Endothelial cell of umbilical vein (primary cell): Measurements from ENCODE around the gene COPS4. TPM values are rescaled to one million over a fixed set of nuclear protein-coding genes. Genes with fewer than 3 reads are reported as not detected.
A peak's percentile ranks its signal among the peaks of the same experiment; 100 is the strongest.

Experiments
- BruUV-seq: library from RNA; stranded (reverse); fragments of 400-500 nt; replicated peaks from 2 replicates; lab custom pipeline; 2021; lab: Mats Ljungman, UMichigan
- CTCF ChIA-PET: fragments of 300-600, 350-600 bp; sonication (Branson Sonifier 250); formaldehyde crosslinking; loops from one replicate; lab custom pipeline; 2021; ENCODE audit warnings: antibody characterized with exemption, inconsistent platforms; lab: Charles Lee
- POLR2A ChIA-PET: fragments of 300-600, 350-600 bp; sonication (Branson Sonifier 250); formaldehyde crosslinking; loops from one replicate; lab custom pipeline; 2021; ENCODE audit warnings: antibody characterized with exemption, inconsistent platforms; lab: Charles Lee
- DNase-seq: peaks from one replicate; pipeline ENCODE4 v3.0.0-alpha.2; 2011; ENCODE audit warnings: low read depth, low spot score
- FAIRE-seq: peaks from 2 replicates; lab custom pipeline; 2011; peaks lifted over from hg19 to GRCh38; lab: Jason Lieb, UNC
- H2AFZ ChIP-seq: 2 replicates; pipeline ENCODE4 v1.6.0; 2012; ENCODE audit warnings: low read depth, low read length, control low read depth, inconsistent platforms
- H3K27ac ChIP-seq: 2 replicates; pipeline ENCODE4 v1.5.1; 2011; ENCODE audit warnings: low read depth, mild to moderate bottlenecking, control low read depth, low read length, moderate library complexity; ENCODE audit not compliant: insufficient read depth
- H3K27me3 ChIP-seq, 2 experiments: 2 replicates each; pipeline versions ENCODE4 v1.6.0 to v1.6.1; 2011; ENCODE audit warnings: low read length in 2 of 2, mixed read lengths in 1 of 2; ENCODE audit not compliant: control insufficient read depth in 2 of 2, insufficient read depth in 2 of 2
- H3K36me3 ChIP-seq, 2 experiments: 2 replicates in 1 of 2; 3 replicates in 1 of 2; pipeline ENCODE4 v1.5.1; 2011; ENCODE audit warnings: low read length in 2 of 2, mild to moderate bottlenecking in 1 of 2, moderate library complexity in 1 of 2; ENCODE audit not compliant: control insufficient read depth in 2 of 2, insufficient read depth in 2 of 2; ENCODE audit errors: extremely low read depth in 1 of 2
- H3K4me1 ChIP-seq: 3 replicates; pipeline ENCODE4 v1.5.1; 2011; ENCODE audit warnings: mild to moderate bottlenecking, low read length; ENCODE audit not compliant: control insufficient read depth, insufficient read depth; ENCODE audit errors: extremely low read depth
- H3K4me2 ChIP-seq: 2 replicates; pipeline ENCODE4 v1.6.1; 2011; ENCODE audit warnings: low read length, control low read depth, mixed read lengths; ENCODE audit not compliant: insufficient read depth
- H3K4me3 ChIP-seq, 3 experiments: fragments of 200-600 bp in 1 of 3; sonication (generic), shearing (Covaris generic) in 1 of 3; replicated peaks in 1 of 3; 2 replicates each; pipeline ENCODE4 v1.5.1; 2011 to 2016; ENCODE audit warnings: control low read depth in 3 of 3, low read length in 3 of 3, mild to moderate bottlenecking in 2 of 3, inconsistent platforms in 1 of 3, low read depth in 1 of 3, moderate library complexity in 1 of 3; ENCODE audit not compliant: insufficient read depth in 1 of 3
- H3K79me2 ChIP-seq: 2 replicates; pipeline ENCODE4 v1.6.0; 2012; ENCODE audit warnings: low read length, inconsistent platforms; ENCODE audit not compliant: control insufficient read depth, insufficient read depth
- H3K9ac ChIP-seq: replicated peaks from 2 replicates; pipeline ENCODE3; 2011; ENCODE audit warnings: low read length, control low read depth; ENCODE audit not compliant: insufficient read depth; ENCODE audit errors: extremely low read depth
- H3K9me1 ChIP-seq: replicated peaks from 3 replicates; pipeline ENCODE4 v1.6.0; 2011; ENCODE audit warnings: mild to moderate bottlenecking, low read length; ENCODE audit not compliant: control insufficient read depth, insufficient read depth; ENCODE audit errors: extremely low read depth
- H3K9me3 ChIP-seq: replicated peaks from 2 replicates; pipeline ENCODE4 v1.5.1; 2012; ENCODE audit warnings: low read length, inconsistent platforms; ENCODE audit not compliant: control insufficient read depth, insufficient read depth
- H4K20me1 ChIP-seq: replicated peaks from 2 replicates; pipeline ENCODE3; 2011; ENCODE audit warnings: mild to moderate bottlenecking, low read length; ENCODE audit not compliant: control insufficient read depth, insufficient read depth; ENCODE audit errors: extremely low read depth
- EZH2 ChIP-seq: IDR thresholded peaks from 2 replicates; pipeline ENCODE4 v1.6.1; 2012; ENCODE audit warnings: borderline replicate concordance, low read depth, mild to moderate bottlenecking, moderate library complexity, low read length, inconsistent platforms; ENCODE audit not compliant: severe bottlenecking
- FOS ChIP-seq: IDR thresholded peaks from 2 replicates; pipeline ENCODE4 v1.6.1; 2011; ENCODE audit warnings: mild to moderate bottlenecking, low read length, moderate library complexity, borderline replicate concordance; ENCODE audit not compliant: insufficient read depth
- GATA2 ChIP-seq: IDR thresholded peaks from 2 replicates; pipeline ENCODE4 v1.7.0; 2011; ENCODE audit warnings: low read depth, mild to moderate bottlenecking, moderate library complexity, mixed read lengths, low read length; ENCODE audit not compliant: insufficient read length, insufficient read depth
- JUN ChIP-seq: IDR thresholded peaks from 2 replicates; pipeline ENCODE4 v1.6.1; 2011; ENCODE audit warnings: borderline replicate concordance, low read depth; ENCODE audit not compliant: insufficient read length, insufficient read depth
- MYC ChIP-seq: IDR thresholded peaks from one replicate; pipeline ENCODE4 v1.6.1; 2011; ENCODE audit warnings: mild to moderate bottlenecking, low read depth, low read length
- POLR2A ChIP-seq: IDR thresholded peaks from 2 replicates; pipeline ENCODE4 v1.6.1; 2012; ENCODE audit warnings: low read depth, mild to moderate bottlenecking, control low read depth, low read length
- POLR2AphosphoS5 ChIP-seq: IDR thresholded peaks from 2 replicates; pipeline ENCODE4 v1.6.1; 2012; ENCODE audit warnings: low read depth, mild to moderate bottlenecking, control low read depth, low read length, moderate library complexity; ENCODE audit not compliant: insufficient read depth
- dilution Hi-C: fragments of 300-500 bp; cut with MboI; formaldehyde crosslinking; loops from one replicate; pipeline ENCODE4 v1.15.0; 2019; ENCODE audit warnings: low sequenced_read_pairs; ENCODE audit not compliant: extremely low pct_ligation_motif_present
- intact Hi-C: fragments of 100-400 bp; cut with micrococcal nuclease; formaldehyde crosslinking; loops from one replicate; pipeline ENCODE4 v1.10.0; 2022
- polyA plus RNA-seq, 4 experiments: library from polyadenylated mRNA; depleted of rRNA in 3 of 4; stranded (reverse) in 3 of 4; unstranded in 1 of 4; fragments of >200 nt; gene quantifications; 2 replicates each; pipeline versions ENCODE4 v1.2.1 to v1.2.3, GENCODE V29; 2011 to 2012; ENCODE audit warnings: missing spikeins in 1 of 4
- total RNA-seq: library from RNA; stranded (reverse); gene quantifications from 2 replicates; pipeline ENCODE4 v1.2.3, GENCODE V29; 2021
- TF ChIP-seq, protein P1 (sequence below), 2 donors: IDR thresholded peaks; 1 replicate in 1 of 2; 2 replicates in 1 of 2; pipeline ENCODE4 v1.5.1; 2011; ENCODE audit warnings: low read length in 2 of 2, mild to moderate bottlenecking in 2 of 2, moderate library complexity in 2 of 2, control low read depth in 1 of 2, inconsistent platforms in 1 of 2, low read depth in 1 of 2; ENCODE audit not compliant: insufficient read depth in 1 of 2; ENCODE audit errors: extremely low read depth in 1 of 2
- TF ChIP-seq, protein P2 (sequence below): IDR thresholded peaks from 2 replicates; pipeline ENCODE4 v1.6.1; 2011; ENCODE audit not compliant: insufficient read depth, insufficient read length

COPS4 gene
- total and polyA plus RNA-seq, 2 donors (not counting 3 experiments of a cell fraction or from before 2014, with no cell fraction given): 29.8 to 53.0 TPM

DNA sequence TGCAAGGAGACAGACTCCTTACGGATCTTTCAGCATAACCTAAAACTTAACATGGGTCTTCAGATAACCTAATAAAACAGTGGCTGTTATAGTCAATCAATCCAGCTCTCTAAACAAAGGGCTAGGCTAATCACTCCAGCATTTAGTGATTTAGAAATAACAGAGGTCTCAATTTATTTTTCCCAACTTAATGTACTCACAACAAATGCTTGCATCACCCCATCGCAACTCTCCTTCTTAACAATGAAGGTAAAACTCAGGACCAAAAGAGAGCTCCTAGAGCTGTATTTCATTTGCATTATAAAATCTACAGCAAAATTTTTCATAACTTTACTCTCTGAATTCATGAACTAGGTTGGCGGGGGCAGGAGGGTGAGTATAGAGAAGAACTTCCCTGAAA lies 25.5 kb upstream of the COPS4 start:
- Histone ChIP-seq H3K27me3 (no peaks in the 10 kb centered on the region), H3K4me2 (peak overlapping the region; percentile 87), H3K9me1 (no peaks in the 10 kb centered on the region), H3K9ac (peak overlapping the region; percentile 97), H3K79me2 (peaks cover 65% of the 10 kb centered on the region), H3K4me1 (peaks cover 19% of the 10 kb centered on the region), H3K9me3 (no peaks in the 10 kb centered on the region), H4K20me1 (no peaks in the 10 kb centered on the region), H3K36me3 (no peaks in the 10 kb centered on the region), H3K27ac (peak overlapping the region; percentile 86), H2AFZ (no peak overlapping the region), H3K4me3 (peak overlapping the region; percentile 84 to 90 (median 88))
- FAIRE-seq (no peak), DNase-seq (peak; percentile 17)
- intact Hi-C loops (no loop called here), dilution Hi-C loops (no loop called here)
- TSS peak; percentile 11 for BruUV-seq
- ChIA-PET CTCF (interaction anchor here (2.4 to 2.9 kb wide), 2 partner anchors 251 to 275 kb away, joined by 5 to 8 read pairs; partner anchors contain the start of gene COQ2), POLR2A (no interaction called here)
- TF ChIP-seq, protein P1, sequence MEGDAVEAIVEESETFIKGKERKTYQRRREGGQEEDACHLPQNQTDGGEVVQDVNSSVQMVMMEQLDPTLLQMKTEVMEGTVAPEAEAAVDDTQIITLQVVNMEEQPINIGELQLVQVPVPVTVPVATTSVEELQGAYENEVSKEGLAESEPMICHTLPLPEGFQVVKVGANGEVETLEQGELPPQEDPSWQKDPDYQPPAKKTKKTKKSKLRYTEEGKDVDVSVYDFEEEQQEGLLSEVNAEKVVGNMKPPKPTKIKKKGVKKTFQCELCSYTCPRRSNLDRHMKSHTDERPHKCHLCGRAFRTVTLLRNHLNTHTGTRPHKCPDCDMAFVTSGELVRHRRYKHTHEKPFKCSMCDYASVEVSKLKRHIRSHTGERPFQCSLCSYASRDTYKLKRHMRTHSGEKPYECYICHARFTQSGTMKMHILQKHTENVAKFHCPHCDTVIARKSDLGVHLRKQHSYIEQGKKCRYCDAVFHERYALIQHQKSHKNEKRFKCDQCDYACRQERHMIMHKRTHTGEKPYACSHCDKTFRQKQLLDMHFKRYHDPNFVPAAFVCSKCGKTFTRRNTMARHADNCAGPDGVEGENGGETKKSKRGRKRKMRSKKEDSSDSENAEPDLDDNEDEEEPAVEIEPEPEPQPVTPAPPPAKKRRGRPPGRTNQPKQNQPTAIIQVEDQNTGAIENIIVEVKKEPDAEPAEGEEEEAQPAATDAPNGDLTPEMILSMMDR (IDR thresholded peaks at IDR 0.05; ENCODE audit: extremely low read depth in 1 of 2, insufficient read depth in 1 of 2, low read depth in 1 of 2, low read length in 2 of 2): no peak
- no peak for TF ChIP-seq GATA2
- no peak for TF ChIP-seq JUN
- TF ChIP-seq POLR2AphosphoS5: no peak
- TF ChIP-seq, protein P2, sequence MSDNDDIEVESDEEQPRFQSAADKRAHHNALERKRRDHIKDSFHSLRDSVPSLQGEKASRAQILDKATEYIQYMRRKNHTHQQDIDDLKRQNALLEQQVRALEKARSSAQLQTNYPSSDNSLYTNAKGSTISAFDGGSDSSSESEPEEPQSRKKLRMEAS: no peak
- TF ChIP-seq FOS: no peak
- no peak for TF ChIP-seq POLR2A
- no peak for TF ChIP-seq EZH2
- no peak for TF ChIP-seq MYC
